ENCODE results near the gene CXorf58.
"Not testable (repeated sequence)": the region's sequence is repeated elsewhere in the genome, so short reads cannot be mapped to it uniquely, and the experiment has no call there.

The CXorf58 gene

DNA sequence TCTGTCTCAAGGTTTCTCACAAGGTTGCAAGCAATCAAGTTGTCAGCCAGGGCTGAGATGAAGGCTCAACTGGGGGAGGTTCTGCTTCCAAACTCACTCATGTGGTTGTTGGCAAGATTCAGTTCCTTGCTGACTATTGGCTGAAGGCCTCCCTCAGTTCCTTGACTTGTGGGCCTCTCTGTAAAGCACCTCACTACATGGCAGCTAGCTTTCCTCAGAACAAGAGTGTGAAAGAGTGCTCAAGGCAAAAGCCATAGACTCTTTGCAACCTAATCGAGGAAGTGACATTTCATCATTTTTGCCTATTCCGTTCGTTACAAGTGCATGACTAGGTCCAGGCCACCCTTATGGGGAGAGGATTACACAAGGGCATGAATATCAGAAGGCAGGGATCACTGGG is 52.0 kb downstream of the CXorf58 start:
- DNase-seq, result no peak

DNA sequence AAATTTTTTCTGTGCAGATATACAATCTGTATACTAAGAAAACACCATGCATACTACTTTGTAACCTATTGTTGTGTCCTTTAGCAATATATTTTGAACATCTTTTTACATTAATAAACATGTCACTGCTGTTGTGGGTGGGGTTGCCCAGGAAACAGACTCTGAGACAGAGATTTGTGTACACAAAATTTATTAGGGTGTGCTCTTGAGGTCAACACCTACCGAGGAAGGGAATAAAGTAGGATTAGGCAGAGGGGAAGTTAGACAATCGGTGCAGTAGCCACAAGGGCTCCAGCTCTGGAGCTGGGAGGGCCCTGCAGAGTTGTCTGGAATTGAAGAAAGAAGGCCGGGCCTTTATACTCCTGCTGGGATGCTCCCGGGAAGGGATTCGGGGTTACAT is 56.4 kb downstream of the CXorf58 start:
- DNase-seq, result no peak

DNA sequence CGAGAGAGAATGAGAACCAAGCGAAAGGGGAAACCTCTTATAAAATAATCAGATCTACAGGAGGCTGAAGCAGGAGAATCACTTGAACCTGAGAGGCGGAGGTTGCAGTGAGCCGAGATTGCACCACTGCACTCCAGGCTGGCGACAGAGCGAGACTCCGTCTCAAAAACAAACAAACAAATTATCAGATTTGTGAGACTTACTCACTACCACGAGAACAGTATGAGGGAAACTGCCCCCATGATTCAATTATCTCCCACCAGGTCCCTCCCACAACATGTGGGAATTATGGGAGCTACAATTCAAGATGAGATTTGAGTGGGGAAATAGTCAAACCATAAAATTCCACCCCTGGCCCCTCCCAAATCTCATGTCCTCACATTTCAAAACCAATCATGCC is 57.8 kb downstream of the CXorf58 start:
- DNase-seq, result not testable (repeated sequence)

DNA sequence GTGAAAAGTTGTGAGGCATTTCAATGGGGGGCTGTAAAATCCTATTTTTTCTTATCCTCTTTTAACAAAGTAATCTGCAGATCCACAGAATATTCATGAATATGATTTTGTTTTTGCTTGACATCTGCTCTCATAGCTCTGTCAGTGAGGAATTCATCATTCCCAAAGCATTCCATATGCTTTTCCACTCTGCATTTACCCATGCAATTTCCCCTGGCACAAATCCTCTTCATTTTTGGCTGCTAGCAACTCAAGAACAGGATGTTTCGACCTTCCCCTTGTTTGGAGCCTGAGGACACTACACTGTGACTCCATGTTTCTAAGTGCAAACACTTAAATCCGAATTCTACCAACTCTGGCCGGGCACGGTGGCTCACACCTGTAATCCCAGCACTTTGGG is 70.7 kb downstream of the CXorf58 start:
- no peak for DNase-seq

DNA sequence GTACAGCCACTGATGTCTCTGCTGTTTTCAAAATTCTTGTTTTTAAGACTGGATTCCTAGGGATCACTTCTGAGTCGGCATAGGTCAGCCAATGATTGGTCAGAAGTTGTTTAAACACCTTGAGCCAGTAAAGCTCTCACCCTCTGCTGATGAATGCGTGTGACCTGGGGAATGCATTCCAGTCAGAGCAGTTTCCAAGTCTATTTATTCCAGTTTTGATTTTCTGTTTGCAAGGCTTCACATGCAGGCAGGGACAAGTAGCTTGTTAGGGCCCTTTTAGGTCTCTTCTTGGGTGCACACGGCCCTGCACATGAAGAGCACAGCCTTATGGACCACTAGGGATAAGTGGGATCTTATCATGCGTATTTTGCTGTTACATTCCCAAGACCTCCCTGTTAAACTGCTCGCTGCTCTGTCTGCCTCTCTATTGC is 72.2 kb downstream of the CXorf58 start:
- no peak for DNase-seq

DNA sequence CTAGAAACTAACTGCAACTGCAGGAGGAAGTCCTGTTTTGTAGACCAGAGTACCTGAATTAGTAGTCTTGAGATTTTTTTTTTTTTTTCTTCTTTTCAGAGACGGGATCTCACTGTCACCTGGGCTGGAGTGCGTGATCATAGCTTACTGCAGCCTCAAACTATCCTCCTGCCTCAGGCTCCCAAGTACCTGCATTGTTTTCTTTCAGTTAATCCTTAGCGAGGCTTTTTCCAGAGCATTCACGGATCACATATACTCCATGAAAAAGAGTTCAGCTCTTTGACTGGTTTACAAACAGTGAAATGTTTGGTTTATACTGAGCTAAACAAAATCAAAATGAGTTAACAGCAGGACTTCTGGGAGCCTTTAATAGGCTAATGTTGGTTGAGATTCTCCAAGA is 73.4 kb downstream of the CXorf58 start:
- DNase-seq, result no peak

DNA sequence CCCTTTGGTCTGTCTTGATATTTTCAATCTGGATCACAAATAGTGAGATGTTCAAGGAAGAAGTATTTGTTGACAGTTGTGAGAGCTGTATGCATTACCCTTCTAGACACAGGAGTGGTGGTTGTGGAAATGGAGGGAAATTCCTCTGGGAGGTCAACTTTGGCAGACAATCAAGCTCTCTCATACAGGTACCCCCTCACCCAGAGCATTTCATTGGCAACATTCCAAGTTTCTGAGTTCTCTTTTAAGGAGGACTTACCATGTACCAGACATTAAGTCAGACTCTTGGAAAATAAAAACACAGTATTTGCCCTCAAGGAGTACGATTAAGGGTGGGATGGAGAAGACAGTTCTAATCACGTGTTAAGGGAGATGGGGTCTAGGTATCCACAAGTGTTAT is 73.9 kb downstream of the CXorf58 start:
- no peak for DNase-seq

DNA sequence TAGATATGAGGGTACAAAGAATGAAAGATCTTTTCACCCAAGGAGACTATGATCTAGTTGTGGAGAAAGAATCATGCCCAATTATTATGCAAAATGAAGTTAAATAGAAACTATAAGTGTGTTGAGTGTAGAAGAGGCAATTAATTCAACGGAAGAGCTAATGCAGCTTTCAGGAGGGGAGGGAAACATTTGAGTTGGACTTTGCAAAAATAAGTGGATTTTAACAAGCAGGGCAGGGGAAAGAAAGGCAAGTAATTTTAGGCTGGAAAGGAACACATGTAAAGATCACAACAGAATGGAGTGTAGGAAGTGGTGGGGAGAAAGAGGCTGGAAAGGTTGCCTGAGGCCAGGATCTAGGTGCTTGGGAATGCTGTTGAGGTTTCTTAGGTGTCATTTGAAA is 75.1 kb downstream of the CXorf58 start:
- no peak for DNase-seq

Measured in NCI-H510A treated with DMSO at 0.1 percent for 48 hours (cell line).